Thyroid gland (tissue), 4 donors: Measurements from ENCODE around the gene HEXIM1. TPM values are rescaled to one million over a fixed set of nuclear protein-coding genes. Genes with fewer than 3 reads are reported as not detected.

Experiments
- DNase-seq, 2 donors: peaks; one replicate each; pipeline ENCODE4 v3.0.0-alpha.2; 2019
- H3K27ac ChIP-seq, 3 donors: fragments of 200-600 bp; sonication (generic); 1 replicate in 2 of 3; 2 replicates in 1 of 3; pipeline ENCODE4 v1.5.1; 2016 to 2019; ENCODE audit warnings: mild to moderate bottlenecking in 1 of 3, moderate library complexity in 1 of 3
- H3K27me3 ChIP-seq: fragments of 200-600 bp; sonication (generic); one replicate; pipeline ENCODE4 v1.5.1; 2019
- H3K36me3 ChIP-seq, 2 donors: fragments of 200-600 bp; sonication (generic); one replicate each; pipeline ENCODE4 v1.5.1; 2016 to 2019
- H3K4me1 ChIP-seq, 2 donors: fragments of 200-600 bp; sonication (generic); one replicate each; pipeline ENCODE4 v1.5.1; 2017 to 2019
- H3K4me3 ChIP-seq, 3 donors: fragments of 200-600 bp; sonication (generic); replicated peaks in 1 of 3; 1 replicate in 2 of 3; 2 replicates in 1 of 3; pipeline ENCODE4 v1.5.1; 2016; ENCODE audit warnings: mild to moderate bottlenecking in 1 of 3
- H3K9me3 ChIP-seq: fragments of 200-600 bp; sonication (generic); one replicate; pipeline ENCODE4 v1.5.1; 2017
- CTCF ChIP-seq, 6 experiments: fragments of 200-600 bp in 3 of 6; fragments of 450-650 bp in 3 of 6; sonication (generic) in 3 of 6; IDR thresholded peaks; one replicate each; pipeline ENCODE4 v1.5.1; 2016 to 2019; ENCODE audit warnings: antibody characterized with exemption in 6 of 6, mild to moderate bottlenecking in 2 of 6, inconsistent platforms in 1 of 6, moderate library complexity in 1 of 6
- POLR2A ChIP-seq, 2 donors: fragments of 450-650 bp; IDR thresholded peaks; one replicate each; pipeline ENCODE4 v1.6.1; 2017; ENCODE audit warnings: antibody characterized with exemption in 2 of 2, mild to moderate bottlenecking in 2 of 2, moderate library complexity in 1 of 2
- WGBS, 2 donors: methylation state at CpG; one replicate each; pipeline ENCODE4 v1.1.5; 2017; 5-methylcytosine and 5-hydroxymethylcytosine counted together
- intact Hi-C: fragments of 100-400 bp; cut with DNase I; formaldehyde crosslinking; loops from one replicate; pipeline ENCODE4 v1.15.1; 2023
- total RNA-seq, 4 donors: library from RNA; depleted of rRNA; stranded (reverse); fragments of >200 nt; gene quantifications; one replicate each; pipeline ENCODE4 v1.2.3, GENCODE V29; 2016

HEXIM1 gene
- total RNA-seq, 4 donors from 2014 or later, result 15.6 to 33.5 (median 18.4) TPM

- Histone ChIP-seq H3K9me3 (no peaks in the 10 kb centered on the region), H3K36me3 (peaks cover 20 to 24% of the 10 kb centered on the region in 2 donors), H3K27me3 (no peaks in the 10 kb centered on the region), H3K4me1 (peaks cover 26 to 30% of the 10 kb centered on the region in 2 donors), H3K27ac (peak overlapping the region; percentile 56 to 81 (median 57)), H3K4me3 (no peak overlapping the region)
- intact Hi-C loops, result no loop called here
- TF ChIP-seq CTCF (IDR thresholded peaks at IDR 0.05) (peak in 1 of 6 experiments; percentile 13), POLR2A (IDR thresholded peaks at IDR 0.05) (no peak)
- DNase-seq, result peak; percentile 72 to 73
- 59 to 71% methylated on average over 14 to 15 of the region's 16 CpGs for WGBS, 2 donors
These were observed 37.3 kb upstream of the HEXIM1 start for GRCh38 chr17:45110676-45111611.

- intact Hi-C loops, result no loop called here
- peaks cover 26 to 30% of the 10 kb centered on the region in 2 donors for H3K4me1 ChIP-seq
- H3K4me3 ChIP-seq, result no peak overlapping the region
- TF ChIP-seq CTCF (IDR thresholded peaks at IDR 0.05) (no peak), POLR2A (IDR thresholded peaks at IDR 0.05) (no peak)
- DNase-seq, result peak; percentile 76 to 78
- H3K27me3 ChIP-seq, result no peaks in the 10 kb centered on the region
- no peaks in the 10 kb centered on the region for H3K9me3 ChIP-seq
- 46 to 68% methylated on average over 10 to 11 of the region's 11 CpGs for WGBS, 2 donors
- peaks cover 11 to 15% of the 10 kb centered on the region in 2 donors for H3K36me3 ChIP-seq
- peak overlapping the region; percentile 57 to 81 (median 64) for H3K27ac ChIP-seq
These were observed 36.4 kb upstream of the HEXIM1 start for GRCh38 chr17:45111850-45112249.

DNA sequence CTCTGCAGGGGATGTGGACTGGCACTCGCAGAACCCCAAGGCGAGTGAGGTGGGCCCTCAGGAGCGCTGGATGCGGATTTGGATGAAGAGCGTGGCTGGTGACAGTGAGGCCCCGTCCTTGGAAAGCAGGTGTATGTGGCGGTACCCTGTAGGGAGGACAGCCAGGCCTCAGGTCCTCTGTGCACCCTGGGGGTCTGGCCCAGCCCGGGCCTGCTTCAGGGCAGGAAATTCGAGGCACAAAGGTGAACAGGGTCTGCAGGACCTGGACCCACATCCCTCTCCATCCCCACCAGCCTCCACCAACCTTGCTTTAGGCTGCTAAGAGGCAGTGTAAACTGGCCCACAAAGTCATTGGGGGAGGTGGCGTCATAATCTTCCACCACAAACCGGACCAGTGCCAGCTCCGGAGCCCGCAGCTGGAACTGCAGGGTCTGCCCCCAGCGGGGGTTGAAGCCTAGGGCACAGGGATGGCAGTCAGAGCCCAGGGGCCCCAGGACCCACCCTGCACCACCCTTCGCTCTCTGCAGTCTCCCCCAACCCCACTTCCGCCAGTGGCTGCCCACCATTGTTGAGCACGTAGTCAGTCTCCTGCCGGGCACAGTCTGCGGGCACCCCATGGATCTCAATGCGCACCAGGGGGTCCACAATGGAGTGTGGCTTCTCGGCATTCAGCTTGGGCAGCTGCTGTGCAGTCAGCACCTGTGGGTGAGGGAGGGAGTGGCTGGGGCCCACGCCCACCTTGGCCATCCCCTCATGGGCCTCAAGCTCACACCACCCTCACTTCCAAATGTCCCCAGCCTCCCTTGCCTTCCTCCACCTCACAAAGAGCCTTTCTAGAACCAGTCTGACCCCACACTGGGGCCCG is 35.5 kb upstream of the HEXIM1 start:
- peaks cover 3 to 5% of the 10 kb centered on the region in 2 donors for H3K36me3 ChIP-seq
- intact Hi-C loops, result no loop called here

DNA sequence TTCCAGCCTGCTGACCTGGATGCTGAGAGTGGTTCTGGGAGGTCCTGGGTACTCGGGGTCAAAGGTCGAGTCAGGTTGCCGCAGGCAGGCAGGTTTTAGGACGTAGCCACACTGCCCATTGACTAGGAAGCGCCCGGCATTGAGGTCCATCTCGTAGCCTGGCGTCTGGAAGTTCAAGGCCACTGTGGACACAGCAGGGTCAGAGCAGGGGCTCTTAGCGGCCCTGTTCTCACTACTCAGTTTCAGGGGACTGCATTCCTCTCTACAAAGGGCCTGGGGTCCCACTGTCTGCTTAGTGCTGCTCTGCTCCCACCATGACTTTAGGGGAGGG is 34.9 kb upstream of the HEXIM1 start:
- 83 to 100% methylated on average over 3 to 8 of the region's 9 CpGs for WGBS, 2 donors
- Histone ChIP-seq H3K4me1 (peaks cover 26 to 30% of the 10 kb centered on the region in 2 donors), H3K27ac (no peak overlapping the region), H3K27me3 (no peaks in the 10 kb centered on the region), H3K9me3 (no peaks in the 10 kb centered on the region), H3K36me3 (no peaks in the 10 kb centered on the region), H3K4me3 (no peak overlapping the region)
- no peak for DNase-seq
- no peak for TF ChIP-seq POLR2A (IDR thresholded peaks at IDR 0.05)
- TF ChIP-seq CTCF (IDR thresholded peaks at IDR 0.05), result no peak
- intact Hi-C loops, result no loop called here

More for the DNA sequence above, 35.5 kb upstream of the HEXIM1 start:
- Histone ChIP-seq H3K9me3 (no peaks in the 10 kb centered on the region), H3K27ac (peak overlapping the region in 2 of 3 donors; percentile 64 to 81), H3K4me1 (peaks cover 26 to 30% of the 10 kb centered on the region in 2 donors), H3K4me3 (no peak overlapping the region), H3K27me3 (no peaks in the 10 kb centered on the region)
- DNase-seq, result no peak
- WGBS, 2 donors, result 97 to 98% methylated on average over 14 to 16 of the region's 23 CpGs
- TF ChIP-seq CTCF (IDR thresholded peaks at IDR 0.05), result no peak
- TF ChIP-seq POLR2A (IDR thresholded peaks at IDR 0.05), result no peak
